ENCODE data around the gene SETD6. TPM values are rescaled to one million over a fixed set of nuclear protein-coding genes. Genes with fewer than 3 reads are reported as not detected.

SETD6 gene
- total RNA-seq, 1 donor from 2014 or later: 32.6 TPM

GRCh38 chr16:58495521-58496331, 19.6 kb upstream of the SETD6 start:
- no peaks in the 10 kb centered on the region for H3K27me3 Mint-ChIP-seq
- H3K4me1 Mint-ChIP-seq (ENCODE audit: unreplicated experiment): peaks cover 22% of the 10 kb centered on the region
- DNase-seq (ENCODE audit: extremely low spot score, unreplicated experiment): no peak
- H3K27ac Mint-ChIP-seq: peak overlapping the region; percentile 83
- H3K9me3 Mint-ChIP-seq: no peaks in the 10 kb centered on the region
- no peaks in the 10 kb centered on the region for H3K36me3 Mint-ChIP-seq
- TF ChIP-seq, protein P1, sequence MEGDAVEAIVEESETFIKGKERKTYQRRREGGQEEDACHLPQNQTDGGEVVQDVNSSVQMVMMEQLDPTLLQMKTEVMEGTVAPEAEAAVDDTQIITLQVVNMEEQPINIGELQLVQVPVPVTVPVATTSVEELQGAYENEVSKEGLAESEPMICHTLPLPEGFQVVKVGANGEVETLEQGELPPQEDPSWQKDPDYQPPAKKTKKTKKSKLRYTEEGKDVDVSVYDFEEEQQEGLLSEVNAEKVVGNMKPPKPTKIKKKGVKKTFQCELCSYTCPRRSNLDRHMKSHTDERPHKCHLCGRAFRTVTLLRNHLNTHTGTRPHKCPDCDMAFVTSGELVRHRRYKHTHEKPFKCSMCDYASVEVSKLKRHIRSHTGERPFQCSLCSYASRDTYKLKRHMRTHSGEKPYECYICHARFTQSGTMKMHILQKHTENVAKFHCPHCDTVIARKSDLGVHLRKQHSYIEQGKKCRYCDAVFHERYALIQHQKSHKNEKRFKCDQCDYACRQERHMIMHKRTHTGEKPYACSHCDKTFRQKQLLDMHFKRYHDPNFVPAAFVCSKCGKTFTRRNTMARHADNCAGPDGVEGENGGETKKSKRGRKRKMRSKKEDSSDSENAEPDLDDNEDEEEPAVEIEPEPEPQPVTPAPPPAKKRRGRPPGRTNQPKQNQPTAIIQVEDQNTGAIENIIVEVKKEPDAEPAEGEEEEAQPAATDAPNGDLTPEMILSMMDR (conservative IDR thresholded peaks at IDR 0.05): no peak
- peak overlapping the region; percentile 69 for H3K4me3 Mint-ChIP-seq

DNA sequence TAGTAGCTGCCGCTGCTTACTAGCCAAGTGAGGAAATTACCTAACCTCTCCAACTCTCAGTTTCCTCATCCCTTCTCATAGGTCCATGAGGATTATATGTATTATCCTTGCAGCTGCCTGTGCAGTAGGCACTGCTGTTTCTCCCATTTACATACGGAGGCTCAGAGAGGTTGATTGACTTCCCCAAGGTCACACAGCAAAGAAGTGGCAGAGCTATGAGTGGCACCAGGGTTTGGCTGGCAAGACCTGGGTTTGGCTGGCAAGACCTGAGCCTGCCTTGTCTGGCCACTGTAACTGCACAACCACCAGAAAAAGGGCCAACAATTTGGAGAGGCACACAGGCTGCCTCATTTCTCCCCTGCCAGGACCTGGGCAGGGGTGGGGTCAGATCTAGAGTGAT, 17.8 kb upstream of the SETD6 start:
- Mint-ChIP-seq H3K4me3 (no peak overlapping the region), H3K36me3 (no peaks in the 10 kb centered on the region), H3K27ac (peak overlapping the region; percentile 46), H3K27me3 (no peaks in the 10 kb centered on the region), H3K9me3 (no peaks in the 10 kb centered on the region), H3K4me1 (ENCODE audit: unreplicated experiment) (peaks cover 26% of the 10 kb centered on the region)
- DNase-seq (ENCODE audit: extremely low spot score, unreplicated experiment): no peak
- TF ChIP-seq, protein P1 (conservative IDR thresholded peaks at IDR 0.05): no peak

DNA sequence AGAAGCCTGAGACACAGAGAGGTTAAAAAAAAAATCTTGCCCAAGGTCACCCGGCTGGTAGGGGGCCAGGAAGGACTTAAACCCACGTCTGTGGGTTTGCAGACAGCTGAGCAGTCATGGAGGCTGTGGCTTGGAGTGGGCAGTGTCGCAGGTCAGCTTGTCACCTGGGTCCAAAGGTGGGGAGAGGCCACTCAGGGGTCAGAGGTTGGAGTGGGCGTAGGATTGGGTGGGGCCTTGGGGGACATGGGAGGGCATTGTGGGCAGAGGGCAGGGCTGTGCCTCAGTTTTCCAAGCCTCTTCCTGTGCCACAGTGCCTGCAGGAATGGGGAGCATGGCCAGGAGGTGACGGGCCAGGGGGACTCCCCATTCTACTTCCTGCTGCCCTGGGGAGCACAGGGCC, 17.4 kb upstream of the SETD6 start:
- no peak overlapping the region for H3K4me3 Mint-ChIP-seq
- H3K27ac Mint-ChIP-seq: peak overlapping the region; percentile 46
- H3K27me3 Mint-ChIP-seq: no peaks in the 10 kb centered on the region
- DNase-seq (ENCODE audit: extremely low spot score, unreplicated experiment): no peak
- peaks cover 22% of the 10 kb centered on the region for H3K4me1 Mint-ChIP-seq (ENCODE audit: unreplicated experiment)
- TF ChIP-seq, protein P1 (conservative IDR thresholded peaks at IDR 0.05): no peak
- no peaks in the 10 kb centered on the region for H3K9me3 Mint-ChIP-seq
- no peaks in the 10 kb centered on the region for H3K36me3 Mint-ChIP-seq

DNA sequence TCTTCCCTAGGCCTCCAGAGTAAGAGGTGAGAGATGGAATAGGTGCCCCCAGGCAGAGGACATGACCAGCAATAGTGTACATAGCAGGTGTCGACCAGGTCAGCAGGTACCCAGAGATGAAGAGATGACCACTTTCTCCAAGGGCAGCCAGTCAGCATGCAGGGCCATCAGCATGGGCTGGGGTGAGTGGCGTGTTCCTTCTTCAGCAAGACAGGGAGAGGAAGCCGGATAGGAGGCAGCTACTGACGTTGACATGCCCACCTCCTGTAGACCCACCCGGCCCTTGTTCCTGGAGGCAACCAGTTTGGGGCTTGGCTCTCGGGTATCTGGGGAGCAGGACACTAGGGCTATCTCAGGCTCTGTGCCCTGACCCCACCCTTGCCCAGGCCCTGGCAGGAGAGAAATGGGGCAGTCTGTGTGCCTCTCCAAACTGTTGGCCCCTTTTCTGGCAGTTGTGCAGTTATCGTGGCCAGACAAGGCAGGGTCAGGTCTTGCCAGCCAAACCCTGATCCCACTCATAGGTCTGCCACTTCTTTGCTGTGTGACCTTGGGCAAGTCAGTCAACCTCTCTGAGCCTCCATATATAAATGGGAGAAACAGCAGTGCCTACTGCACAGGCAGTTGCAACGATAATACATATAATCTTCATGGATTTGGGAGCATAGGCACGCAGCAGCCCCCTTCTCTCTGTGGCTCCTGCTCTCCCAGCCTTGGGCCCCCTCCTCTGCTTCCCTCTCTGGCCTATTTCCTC, 16.8 kb upstream of the SETD6 start:
- no peaks in the 10 kb centered on the region for H3K27me3 Mint-ChIP-seq
- peak overlapping the region; percentile 35 for H3K4me3 Mint-ChIP-seq
- H3K36me3 Mint-ChIP-seq: no peaks in the 10 kb centered on the region
- H3K27ac Mint-ChIP-seq: no peak overlapping the region
- H3K4me1 Mint-ChIP-seq (ENCODE audit: unreplicated experiment): peaks cover 19% of the 10 kb centered on the region
- DNase-seq (ENCODE audit: extremely low spot score, unreplicated experiment): no peak
- no peaks in the 10 kb centered on the region for H3K9me3 Mint-ChIP-seq
- TF ChIP-seq, protein P1 (conservative IDR thresholded peaks at IDR 0.05): no peak

DNA sequence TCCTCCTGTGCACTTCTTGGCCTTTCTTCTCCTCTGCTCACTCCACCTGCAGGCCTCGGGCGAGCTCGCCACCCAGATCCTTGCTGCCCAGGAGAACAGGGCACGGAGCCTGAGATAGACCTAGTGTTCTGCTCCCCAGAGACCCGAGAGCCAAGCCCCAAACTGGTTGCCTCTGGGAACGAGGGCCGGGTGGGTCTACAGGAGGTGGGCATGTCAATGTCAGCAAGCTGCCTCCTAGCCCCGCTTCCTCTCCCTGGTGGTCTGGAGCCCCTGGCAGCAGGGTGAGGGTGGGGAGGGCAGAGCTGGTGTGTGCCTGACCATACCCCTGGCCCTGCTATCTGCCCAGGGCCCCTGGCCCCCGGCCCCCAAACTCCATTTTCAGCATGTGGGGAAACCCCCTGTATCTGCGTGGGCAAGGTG, 16.2 kb upstream of the SETD6 start:
- Mint-ChIP-seq H3K4me3 (peak overlapping the region; percentile 8), H3K27ac (no peak overlapping the region)

More for the DNA sequence above, 16.2 kb upstream of the SETD6 start:
- TF ChIP-seq, protein P1 (conservative IDR thresholded peaks at IDR 0.05): no peak
- Mint-ChIP-seq H3K36me3 (no peaks in the 10 kb centered on the region), H3K27me3 (no peaks in the 10 kb centered on the region), H3K4me1 (ENCODE audit: unreplicated experiment) (peaks cover 19% of the 10 kb centered on the region), H3K9me3 (no peaks in the 10 kb centered on the region)
- no peak for DNase-seq (ENCODE audit: extremely low spot score, unreplicated experiment)
